CD4-positive, alpha-beta T cell treated with Interleukin-10 for 1 hour (primary cell): ENCODE data around the gene INSL4.

ENCODE experiments used
- DNase-seq: peaks from one replicate; pipeline ENCODE4 v3.0.0-alpha.2; 2020

Gene INSL4

DNA sequence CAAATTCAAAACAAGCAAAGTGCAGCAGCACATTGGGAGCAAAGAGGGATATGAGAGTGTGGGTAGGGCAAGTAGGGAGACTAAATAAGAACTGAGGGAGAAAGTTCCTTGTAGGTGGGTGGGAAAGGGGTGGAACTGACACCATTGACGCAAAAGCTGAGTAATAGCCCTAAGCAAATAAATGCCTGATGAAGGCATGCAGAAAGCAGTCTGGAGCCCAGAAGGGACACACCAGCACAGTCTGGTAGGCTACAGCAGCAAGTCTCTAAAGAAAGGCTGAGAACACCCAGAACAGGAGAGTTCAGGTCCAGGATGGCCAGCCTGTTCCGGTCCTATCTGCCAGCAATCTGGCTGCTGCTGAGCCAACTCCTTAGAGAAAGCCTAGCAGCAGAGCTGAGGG lies at the start of gene INSL4:
Gene INSL4 (plus strand): TSS at position 208 of the 400 bp plus-strand sequence. CDS start 105 bp downstream, at position 313.
- no peak for DNase-seq

DNA sequence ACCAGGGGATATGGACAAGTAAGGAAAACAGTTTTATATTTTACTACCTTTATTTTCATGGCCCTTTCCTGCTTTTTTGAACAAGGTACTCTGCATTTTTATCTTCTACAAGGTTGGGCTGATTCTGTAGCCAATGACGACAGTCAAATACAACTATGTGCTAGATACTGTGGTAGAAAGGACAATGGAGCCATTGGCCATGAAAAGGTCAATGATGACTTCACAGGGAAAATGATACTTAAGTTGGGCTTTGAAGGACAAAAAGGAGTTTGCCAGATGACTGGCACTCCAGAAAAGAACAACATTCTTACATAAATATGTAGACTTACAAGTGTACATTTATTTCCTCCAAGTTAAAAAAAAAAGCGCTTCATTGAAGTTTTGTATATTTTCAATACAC lies 46.4 kb upstream of the INSL4 start:
- no peak for DNase-seq

DNA sequence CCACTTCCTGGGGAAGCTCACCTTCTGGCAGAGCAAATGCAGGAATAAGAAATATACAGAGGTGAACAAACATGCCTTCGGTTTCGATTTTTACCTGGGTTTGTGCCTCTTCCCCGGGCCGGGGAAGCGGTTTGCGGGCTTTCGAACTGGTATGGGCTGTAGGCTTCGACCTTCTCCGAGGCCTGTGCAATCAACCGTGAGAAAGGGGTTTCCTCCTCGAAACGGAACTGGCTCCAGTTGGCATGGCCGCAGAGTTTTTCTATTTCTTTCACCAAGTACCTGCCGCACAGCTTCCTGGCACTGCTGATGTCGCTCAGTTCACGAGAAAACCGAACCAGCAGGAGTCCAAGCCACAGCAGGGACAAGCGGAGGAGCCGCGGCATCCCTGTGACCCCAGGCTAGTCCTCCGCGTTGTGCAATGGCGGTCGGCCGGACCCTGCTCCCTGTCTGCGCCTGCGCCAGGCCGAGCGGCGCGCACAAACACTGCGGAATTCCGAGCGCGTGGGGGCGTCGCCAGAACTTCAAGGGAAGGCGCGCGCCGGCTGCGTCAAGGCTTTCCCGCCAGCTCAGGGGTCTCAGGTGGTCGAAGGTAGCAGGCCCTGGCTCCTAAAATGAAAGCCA lies 45.9 kb upstream of the INSL4 start, which contains the start of gene INSL6:
Gene INSL6 (minus strand): TSS at position 420 of the 621 bp plus-strand sequence. CDS start 37 bp downstream, at position 383.
- DNase-seq: no peak

DNA sequence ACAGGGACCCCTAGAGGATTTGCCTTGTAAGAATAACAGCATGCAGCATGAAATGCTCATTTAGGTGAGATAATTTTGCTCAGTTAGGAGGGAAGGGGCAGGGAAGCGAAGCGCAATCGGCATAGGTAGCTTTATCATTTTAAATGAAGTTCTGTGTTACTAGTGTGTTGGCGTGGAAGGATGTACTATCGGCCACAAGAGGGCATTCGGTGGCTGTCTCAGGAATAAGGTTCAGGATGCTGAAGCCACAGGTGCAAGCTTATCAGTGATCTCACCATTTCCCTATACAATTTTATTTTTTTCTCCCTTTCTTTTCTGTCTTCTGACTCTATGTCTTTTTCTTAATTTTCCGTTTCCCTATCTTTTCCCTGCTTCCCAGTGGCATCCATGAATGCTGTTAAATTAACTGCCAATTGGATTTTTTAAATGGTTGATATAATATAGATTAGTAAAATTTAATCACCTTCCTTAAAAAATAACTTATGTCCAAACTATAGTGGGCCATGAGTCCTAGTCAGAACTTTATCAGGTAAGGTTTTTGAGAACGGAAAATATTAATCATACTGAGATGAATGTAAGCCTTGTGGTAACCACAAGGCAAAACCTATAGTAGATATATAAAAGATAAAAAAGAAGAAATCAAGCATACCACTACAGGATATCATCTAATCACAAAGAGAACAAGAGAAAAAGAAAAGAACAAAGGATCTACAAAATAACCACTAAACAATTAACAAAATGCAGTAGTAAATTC lies 44.6 kb upstream of the INSL4 start:
- DNase-seq: peak; percentile 78

DNA sequence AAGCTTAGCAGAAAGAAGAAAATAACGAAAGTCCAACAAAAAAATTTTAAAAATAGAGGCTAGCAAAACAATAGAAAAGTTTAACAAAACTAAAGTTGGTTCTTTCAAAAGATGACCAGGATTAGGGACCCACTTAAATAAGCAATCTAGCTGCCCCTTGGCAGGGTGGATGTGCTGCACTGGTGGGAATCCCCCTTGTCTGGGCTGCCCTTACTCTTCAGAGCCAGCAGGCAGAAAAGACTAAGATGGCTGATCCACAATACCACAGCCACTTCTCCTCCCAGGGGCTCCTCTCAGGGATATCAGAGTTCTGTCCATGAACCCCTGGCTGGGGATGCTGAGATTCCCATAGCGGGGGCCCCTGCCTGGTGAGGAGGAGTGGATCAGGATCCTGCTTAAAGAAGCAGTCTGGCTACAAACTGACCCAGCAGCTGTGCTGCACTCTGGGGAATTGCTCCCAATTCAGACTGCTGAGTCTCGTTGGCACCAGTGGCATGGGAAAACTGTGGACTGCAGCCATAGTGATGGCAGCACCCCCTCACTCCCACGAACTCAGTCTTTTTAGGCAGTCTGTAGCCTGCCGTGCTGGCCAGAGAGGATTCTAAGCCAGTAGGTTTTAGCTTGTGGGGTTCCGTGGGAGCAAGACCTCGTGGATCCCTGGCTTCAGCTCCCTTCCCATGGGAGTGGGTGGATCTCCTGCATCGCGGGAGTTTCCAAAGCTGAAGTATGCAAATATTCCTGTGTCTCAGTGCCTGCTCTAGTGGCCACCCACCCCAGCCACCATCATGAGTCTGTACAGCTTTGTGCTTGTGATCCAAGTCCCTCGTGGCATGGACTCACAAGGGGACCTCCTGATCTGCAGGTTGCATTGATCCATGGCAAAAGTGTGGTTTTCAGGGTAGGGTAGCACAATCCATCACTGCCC lies 42.9 kb upstream of the INSL4 start:
- no peak for DNase-seq

DNA sequence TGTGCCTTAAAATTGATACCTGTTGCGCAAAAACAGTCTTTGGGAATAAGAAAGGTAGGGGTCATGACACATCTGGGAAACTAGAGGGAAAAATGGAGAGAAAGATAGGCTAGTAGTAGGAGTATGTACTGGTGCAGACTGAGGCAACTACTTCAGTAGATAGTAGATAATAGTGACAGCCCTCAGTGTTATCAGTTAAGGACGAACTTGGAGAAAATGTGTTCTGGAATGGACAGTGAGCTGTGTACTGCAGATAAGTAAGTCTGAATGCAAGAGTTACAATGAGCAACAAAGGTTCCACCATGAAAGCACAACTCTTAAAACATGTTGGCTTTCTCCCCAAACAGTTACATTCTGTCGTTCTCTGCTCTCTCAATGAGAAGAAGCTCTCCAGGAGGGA lies 39.2 kb upstream of the INSL4 start:
- no peak for DNase-seq

DNA sequence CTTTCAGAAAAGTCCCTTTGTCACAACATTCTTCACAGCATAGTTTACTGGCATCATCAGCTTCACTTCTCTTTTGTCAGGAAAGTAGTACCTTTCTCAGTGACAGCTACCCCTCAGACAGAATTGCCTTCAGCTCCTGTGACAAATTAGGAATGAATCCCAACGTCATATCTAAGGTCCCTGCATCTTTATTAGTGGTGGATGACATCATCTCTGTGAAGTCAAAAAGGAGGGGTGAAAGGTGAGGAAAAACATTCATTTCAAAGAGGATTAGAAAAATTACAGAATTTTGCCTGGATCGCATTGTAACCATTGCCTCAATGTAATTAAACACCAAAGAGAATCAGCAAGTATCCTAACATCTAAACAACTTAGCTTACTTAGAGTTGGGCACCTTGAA lies 37.9 kb upstream of the INSL4 start:
- DNase-seq: no peak

DNA sequence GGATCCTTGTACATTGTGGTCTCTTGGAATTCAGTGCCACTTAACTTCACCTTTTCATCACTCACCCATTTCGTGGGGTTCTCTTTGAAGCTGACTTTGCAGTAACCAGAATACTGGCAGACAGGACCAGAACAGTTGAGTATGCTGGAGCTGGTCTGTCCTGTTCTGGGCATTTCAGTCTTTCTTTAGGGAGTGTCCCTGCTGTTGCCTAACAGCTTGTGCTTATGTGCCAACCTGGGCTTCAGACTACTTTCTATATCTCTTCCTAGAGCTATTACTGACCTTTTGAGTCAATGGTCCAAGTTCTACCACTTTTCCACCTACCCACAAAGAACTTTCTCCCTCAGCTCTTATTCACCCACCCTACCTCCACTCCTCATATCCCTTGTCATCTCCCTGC lies 35.8 kb upstream of the INSL4 start:
- no peak for DNase-seq

DNA sequence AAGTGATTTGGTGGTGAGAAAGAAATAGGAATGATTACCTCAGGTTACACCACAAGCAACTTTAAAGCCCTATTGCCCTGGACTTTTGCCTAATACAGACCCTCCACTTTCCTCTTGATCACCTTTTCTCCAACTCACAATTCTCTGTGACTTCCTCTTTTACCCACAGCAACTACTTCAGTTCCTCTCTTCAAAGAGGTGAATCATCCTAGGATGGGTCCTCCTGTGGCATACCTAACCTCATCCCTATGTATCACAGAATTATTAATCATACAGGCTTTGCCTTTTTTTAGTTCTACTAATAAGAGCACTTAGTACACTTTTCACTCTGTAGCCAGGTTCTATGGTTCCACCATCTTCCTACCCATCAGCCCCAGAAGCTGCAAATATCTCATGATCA lies 26.1 kb upstream of the INSL4 start:
- DNase-seq: no peak

DNA sequence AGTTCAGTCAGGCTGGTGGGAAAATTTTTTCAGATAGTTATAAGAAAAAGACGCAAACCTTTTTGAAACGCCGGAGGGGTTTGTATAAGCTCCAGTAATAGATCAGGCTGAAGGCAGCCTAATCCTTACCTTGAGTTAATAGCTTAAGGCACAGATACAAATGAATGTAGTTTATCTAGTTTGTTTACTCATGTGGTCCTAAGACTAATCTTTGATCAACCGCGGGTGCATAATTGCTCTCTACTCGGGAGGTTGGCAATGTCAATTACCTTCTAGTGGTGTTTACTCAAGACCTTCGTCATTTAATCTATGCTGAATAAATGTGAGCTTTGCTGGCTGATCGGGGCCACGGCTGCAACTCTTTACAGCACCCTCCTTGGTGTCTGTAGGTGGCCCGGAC lies 665 bp upstream of the INSL4 start:
- no peak for DNase-seq

DNA sequence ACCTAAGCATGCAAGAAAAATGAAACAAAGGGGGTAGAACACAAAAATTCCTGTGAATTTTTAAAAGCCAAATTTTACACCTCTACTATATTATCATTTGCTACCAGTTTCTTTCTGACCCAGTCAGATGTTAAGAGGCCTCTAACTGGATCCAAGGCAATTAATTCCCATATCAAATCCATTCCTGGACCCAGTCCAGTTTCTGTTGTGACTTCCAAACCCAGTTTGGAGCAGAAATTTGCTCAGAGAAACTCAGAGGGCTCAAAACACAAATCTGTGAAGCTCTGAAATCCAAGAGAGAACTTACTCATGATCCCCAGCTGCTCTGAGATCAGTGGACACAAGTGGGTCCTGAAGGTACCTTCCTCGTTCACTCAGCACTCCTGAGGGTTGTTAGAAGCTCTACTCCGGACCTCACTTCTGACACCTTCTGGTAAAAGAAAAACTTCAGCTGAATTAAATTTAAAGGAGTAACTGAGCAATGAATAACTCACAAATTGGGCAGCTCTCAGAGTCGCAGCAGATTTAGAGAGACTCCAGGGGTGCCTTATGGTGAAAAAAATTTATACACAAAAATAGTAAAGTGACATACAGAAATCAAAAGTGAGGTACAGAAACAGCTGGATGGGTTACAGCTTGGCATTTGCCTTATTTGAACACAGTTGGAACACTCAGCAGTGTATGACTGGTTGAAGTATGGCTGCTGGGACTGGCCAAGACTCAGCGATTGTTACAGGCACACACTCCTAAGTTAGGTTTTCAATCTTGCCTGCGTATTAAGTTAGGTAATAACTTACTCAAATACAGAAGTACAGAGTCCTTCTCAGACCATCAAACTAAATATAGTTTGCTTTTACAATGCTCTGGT lies 32.4 kb downstream of the INSL4 start:
- peak; percentile 5 for DNase-seq

DNA sequence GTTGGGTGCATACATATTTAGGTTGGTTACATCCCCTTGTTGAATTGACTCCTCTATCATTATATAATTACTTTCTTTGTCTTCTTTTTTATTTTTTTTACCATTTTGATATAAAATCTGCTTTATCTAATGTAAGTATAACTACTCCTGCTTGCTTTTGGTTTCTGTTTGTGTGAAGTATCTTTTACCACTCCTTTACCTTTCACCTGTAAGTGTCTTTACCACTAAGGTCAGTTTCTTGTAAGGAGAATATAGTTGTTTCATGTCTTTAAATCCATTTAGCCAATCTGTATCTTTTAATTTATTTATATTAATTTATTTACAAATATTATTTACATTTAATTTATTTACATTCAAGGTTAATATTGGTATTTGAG lies 33.0 kb downstream of the INSL4 start:
- no peak for DNase-seq

DNA sequence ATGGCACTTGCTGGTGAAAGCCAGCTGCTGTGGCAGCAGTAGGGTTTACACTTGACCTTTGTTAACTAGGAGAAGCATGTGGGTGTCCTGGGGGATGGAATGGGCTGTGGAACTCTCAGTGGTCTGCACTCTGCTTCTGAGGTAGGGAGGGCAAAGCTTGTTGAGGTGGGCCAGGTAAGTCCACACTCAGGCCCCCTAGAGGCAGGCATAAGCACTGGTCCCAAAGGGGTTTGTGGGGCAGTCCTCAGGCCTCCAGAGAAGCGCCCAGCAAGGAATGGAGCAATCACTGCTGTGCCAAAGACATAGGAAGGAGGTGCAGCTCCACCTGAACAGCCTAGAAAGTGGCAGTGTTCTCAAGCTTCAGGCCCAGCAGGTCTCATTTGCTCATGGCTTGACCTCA lies 34.7 kb downstream of the INSL4 start:
- no peak for DNase-seq

DNA sequence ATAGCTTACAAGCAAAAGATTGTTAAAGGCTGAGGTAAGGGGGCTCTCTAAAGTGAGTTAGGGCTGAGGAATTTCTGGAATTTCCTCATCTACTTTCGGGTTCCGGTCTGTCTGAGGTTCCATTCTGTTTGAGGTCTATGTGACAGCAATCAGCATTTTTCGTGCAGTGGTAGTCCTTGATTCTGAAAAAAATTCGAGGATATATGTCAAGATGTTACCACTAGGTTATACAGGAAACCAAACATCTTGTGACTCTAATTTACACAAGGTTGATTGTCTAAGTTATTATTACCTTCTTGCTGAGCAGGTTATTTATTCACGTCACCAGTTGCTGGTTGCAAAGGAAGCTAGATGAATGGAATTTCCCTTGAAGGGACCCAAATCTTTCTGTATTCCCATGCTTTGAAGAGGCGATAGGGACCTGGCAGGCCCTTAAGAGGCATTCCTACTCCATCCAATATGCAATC lies 38.1 kb downstream of the INSL4 start:
- no peak for DNase-seq

DNA sequence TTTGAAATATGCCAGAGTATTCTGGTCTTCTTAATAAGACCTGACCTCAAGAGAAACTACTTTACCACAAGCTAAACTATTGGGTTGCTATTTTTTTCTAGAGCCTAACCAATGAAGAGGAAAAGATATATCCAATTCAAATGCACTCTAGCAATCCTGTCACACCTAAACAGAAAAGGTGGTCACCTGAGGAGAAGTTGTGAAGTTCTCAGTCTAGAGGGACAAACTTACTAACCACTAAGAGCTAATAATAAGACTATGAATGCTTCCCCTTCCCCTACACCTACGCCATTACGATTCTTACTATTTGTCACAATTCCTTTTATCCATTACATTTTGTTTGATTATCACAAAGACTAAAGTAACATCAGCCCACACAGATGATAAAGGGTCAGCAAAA lies 43.6 kb downstream of the INSL4 start:
- DNase-seq: no peak

DNA sequence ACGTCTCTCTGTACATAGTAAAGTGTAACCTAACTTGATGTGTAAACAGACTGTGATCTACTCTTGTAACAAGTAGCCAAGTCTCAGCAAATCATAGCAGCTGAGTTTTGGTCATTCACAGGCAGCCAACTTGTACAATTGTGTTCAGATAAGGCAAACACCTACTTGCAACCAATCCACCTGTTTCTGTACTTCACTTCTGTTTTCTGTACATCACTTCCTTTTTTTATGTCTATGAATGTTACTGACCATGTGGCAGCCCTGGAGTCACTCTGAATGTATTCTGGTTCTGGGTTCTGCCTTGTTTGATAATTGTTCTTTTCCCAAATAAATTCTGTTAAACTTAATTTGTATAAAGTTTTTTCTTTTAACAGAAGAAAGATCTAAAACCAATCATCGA lies 47.3 kb downstream of the INSL4 start:
- DNase-seq: no peak
